ENCODE results near the gene ANKRD27.

GRCh38 chr19:32720936-32721250 is 45.9 kb upstream of the ANKRD27 start:
- TF ChIP-seq, protein P1, sequence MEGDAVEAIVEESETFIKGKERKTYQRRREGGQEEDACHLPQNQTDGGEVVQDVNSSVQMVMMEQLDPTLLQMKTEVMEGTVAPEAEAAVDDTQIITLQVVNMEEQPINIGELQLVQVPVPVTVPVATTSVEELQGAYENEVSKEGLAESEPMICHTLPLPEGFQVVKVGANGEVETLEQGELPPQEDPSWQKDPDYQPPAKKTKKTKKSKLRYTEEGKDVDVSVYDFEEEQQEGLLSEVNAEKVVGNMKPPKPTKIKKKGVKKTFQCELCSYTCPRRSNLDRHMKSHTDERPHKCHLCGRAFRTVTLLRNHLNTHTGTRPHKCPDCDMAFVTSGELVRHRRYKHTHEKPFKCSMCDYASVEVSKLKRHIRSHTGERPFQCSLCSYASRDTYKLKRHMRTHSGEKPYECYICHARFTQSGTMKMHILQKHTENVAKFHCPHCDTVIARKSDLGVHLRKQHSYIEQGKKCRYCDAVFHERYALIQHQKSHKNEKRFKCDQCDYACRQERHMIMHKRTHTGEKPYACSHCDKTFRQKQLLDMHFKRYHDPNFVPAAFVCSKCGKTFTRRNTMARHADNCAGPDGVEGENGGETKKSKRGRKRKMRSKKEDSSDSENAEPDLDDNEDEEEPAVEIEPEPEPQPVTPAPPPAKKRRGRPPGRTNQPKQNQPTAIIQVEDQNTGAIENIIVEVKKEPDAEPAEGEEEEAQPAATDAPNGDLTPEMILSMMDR (IDR thresholded peaks at IDR 0.05) = no peak
- no peak for TF ChIP-seq POLR2AphosphoS5 (IDR thresholded peaks at IDR 0.05)
- TF ChIP-seq POLR2A (IDR thresholded peaks at IDR 0.05) = no peak
- no peak for TF ChIP-seq EP300 (IDR thresholded peaks at IDR 0.05)

All from suprapubic skin (tissue), 4 donors.